GM12892 (cell line): ENCODE data around the gene ZNFX1.

Source experiments
- POLR2A ChIP-seq: IDR thresholded peaks from 2 replicates; pipeline ENCODE4 v1.6.1; 2011; ENCODE audit warnings: low read depth, low read length, control low read depth
- POLR2AphosphoS5 ChIP-seq: IDR thresholded peaks from 2 replicates; pipeline ENCODE4 v1.6.1; 2011; ENCODE audit warnings: low read depth, low read length, control low read depth
- TAF1 ChIP-seq: IDR thresholded peaks from 2 replicates; pipeline ENCODE4 v1.6.1; 2011; ENCODE audit warnings: low read depth, mild to moderate bottlenecking, control low read depth, low read length, borderline replicate concordance

- TF ChIP-seq POLR2A: peak; percentile 22; the same call in 1 of the 2 replicates
- TF ChIP-seq POLR2AphosphoS5: peak; percentile 19; the same call in 1 of the 2 replicates
- TF ChIP-seq TAF1: no peak
Observed at GRCh38 chr20:49281059-49281912, 3.4 kb upstream of the ZNFX1 start.
